Osteoblast (primary cell): ENCODE data around the gene NOSTRIN. TPM values are rescaled to one million over a fixed set of nuclear protein-coding genes. Genes with fewer than 3 reads are reported as not detected.
A peak's percentile ranks its signal among the peaks of the same experiment; 100 is the strongest.

ENCODE experiments used
- DNase-seq: peaks from one replicate; pipeline ENCODE4 v3.0.0; 2011; ENCODE audit warnings: low spot score, mixed read lengths; ENCODE audit not compliant: insufficient read length; ENCODE audit errors: missing footprints
- H2AFZ ChIP-seq: 2 replicates; pipeline ENCODE4 v1.6.0; 2011; ENCODE audit warnings: mild to moderate bottlenecking, low read length
- H3K27ac ChIP-seq: 2 replicates; pipeline ENCODE4 v1.5.1; 2011; ENCODE audit warnings: mild to moderate bottlenecking, low read depth, low read length, moderate library complexity
- H3K27me3 ChIP-seq: 2 replicates; pipeline ENCODE4 v1.6.0; 2012; ENCODE audit warnings: mild to moderate bottlenecking, control low read depth, inconsistent platforms, low read length, moderate library complexity; ENCODE audit not compliant: insufficient read depth
- H3K36me3 ChIP-seq: 2 replicates; pipeline ENCODE4 v1.5.1; 2011; ENCODE audit warnings: mild to moderate bottlenecking, low read length, control low read depth, moderate library complexity; ENCODE audit not compliant: insufficient read depth
- H3K4me1 ChIP-seq: 2 replicates; pipeline ENCODE4 v1.5.1; 2011; ENCODE audit warnings: mild to moderate bottlenecking, low read length, control low read depth, moderate library complexity; ENCODE audit not compliant: insufficient read depth
- H3K4me2 ChIP-seq: 2 replicates; pipeline ENCODE4 v1.6.0; 2011; ENCODE audit warnings: mild to moderate bottlenecking, low read length; ENCODE audit not compliant: insufficient read depth
- H3K4me3 ChIP-seq: fragments of 200-600 bp; sonication (generic); 3 replicates; pipeline ENCODE4 v1.5.1; 2012; ENCODE audit warnings: mild to moderate bottlenecking, low read length, inconsistent platforms; ENCODE audit not compliant: insufficient read depth
- H3K79me2 ChIP-seq: 2 replicates; pipeline ENCODE4 v1.6.0; 2012; ENCODE audit warnings: mild to moderate bottlenecking, low read length, control low read depth, inconsistent platforms; ENCODE audit not compliant: insufficient read depth
- H3K9me3 ChIP-seq: 2 replicates; pipeline ENCODE4 v1.5.1; 2011; ENCODE audit warnings: low read depth, low read length, control low read depth
- H4K20me1 ChIP-seq: 2 replicates; pipeline ENCODE4 v1.6.0; 2012; ENCODE audit warnings: mild to moderate bottlenecking, low read length, control low read depth; ENCODE audit not compliant: insufficient read depth
- total RNA-seq: library from RNA; depleted of rRNA; stranded (reverse); fragments of >200 nt; gene quantifications from 2 replicates; pipeline ENCODE4 v1.2.3, GENCODE V29; 2012
- TF ChIP-seq, protein P1 (sequence below): IDR thresholded peaks from 2 replicates; pipeline ENCODE4 v1.5.1; 2011; ENCODE audit warnings: mild to moderate bottlenecking, low read depth, low read length, moderate library complexity; ENCODE audit errors: extremely low read depth

The NOSTRIN gene
- total RNA-seq, 1 donor = 1.4 TPM

DNA sequence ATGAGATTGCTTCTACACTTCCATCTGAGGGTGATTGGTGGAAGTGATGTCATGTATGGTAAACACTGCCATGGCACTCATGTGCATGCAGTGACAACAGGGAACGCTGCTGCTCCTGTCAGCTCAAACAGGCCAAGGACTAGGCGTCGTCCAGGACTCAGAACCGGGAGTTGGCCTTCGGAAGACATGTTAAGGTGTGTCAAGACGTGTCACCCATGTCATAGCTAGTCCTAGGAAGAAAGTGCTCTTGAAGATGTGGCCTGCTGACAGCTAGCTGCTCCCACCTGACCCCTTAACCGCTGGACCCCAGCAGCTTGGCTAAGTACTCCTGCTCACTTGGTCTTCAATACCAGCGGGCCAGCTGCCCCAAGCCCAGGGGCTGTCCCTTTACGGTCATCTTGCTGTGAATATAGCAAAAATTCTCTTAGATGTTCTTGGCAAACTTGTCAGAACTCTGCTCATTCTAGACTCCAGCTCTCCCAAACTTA, 6.3 kb upstream of the NOSTRIN start:
- Histone ChIP-seq H3K4me1 (no peaks in the 10 kb centered on the region), H4K20me1 (no peaks in the 10 kb centered on the region), H3K9me3 (no peaks in the 10 kb centered on the region), H3K36me3 (no peaks in the 10 kb centered on the region), H3K4me3 (no peak overlapping the region), H2AFZ (no peak overlapping the region), H3K4me2 (no peak overlapping the region), H3K27ac (no peak overlapping the region), H3K27me3 (no peaks in the 10 kb centered on the region), H3K79me2 (no peaks in the 10 kb centered on the region)
- TF ChIP-seq, protein P1, sequence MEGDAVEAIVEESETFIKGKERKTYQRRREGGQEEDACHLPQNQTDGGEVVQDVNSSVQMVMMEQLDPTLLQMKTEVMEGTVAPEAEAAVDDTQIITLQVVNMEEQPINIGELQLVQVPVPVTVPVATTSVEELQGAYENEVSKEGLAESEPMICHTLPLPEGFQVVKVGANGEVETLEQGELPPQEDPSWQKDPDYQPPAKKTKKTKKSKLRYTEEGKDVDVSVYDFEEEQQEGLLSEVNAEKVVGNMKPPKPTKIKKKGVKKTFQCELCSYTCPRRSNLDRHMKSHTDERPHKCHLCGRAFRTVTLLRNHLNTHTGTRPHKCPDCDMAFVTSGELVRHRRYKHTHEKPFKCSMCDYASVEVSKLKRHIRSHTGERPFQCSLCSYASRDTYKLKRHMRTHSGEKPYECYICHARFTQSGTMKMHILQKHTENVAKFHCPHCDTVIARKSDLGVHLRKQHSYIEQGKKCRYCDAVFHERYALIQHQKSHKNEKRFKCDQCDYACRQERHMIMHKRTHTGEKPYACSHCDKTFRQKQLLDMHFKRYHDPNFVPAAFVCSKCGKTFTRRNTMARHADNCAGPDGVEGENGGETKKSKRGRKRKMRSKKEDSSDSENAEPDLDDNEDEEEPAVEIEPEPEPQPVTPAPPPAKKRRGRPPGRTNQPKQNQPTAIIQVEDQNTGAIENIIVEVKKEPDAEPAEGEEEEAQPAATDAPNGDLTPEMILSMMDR = no peak
- no peak for DNase-seq

DNA sequence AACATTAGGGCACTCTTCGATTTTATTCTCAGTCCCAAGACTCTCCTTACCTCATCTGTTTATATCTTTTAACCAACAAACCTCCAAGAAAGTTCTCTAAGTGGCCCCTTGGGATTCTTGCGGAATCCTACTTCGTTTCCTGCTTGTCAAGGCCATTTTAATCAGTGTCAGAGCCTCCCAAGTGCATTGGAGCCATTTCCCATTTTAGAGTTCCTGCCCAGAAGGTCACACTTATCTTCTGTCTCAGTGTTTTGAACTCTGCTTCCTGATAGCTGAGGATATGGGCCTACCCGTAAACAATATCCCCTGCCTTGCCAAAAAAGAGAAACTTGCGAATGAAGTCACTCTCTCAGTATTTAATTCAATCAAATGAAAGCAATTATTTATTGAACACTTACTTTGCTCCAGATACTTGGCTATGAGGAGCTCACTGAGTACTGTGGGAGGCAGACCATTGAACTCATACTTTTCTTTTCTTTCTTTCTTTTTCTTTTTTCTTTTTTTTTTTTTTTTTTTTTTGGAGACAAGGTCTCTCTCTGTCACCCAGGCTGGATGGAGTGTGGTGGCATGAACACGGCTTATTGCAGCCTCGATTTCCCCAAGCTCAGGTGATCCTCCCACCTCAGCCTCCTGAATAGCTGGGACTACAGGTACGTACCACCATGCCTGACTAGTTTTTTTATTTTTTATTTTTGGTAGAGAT, 5.7 kb upstream of the NOSTRIN start:
- peak overlapping the region; percentile 29 for H2AFZ ChIP-seq
- TF ChIP-seq, protein P1 = no peak
- no peak overlapping the region for H3K4me2 ChIP-seq
- no peaks in the 10 kb centered on the region for H3K4me1 ChIP-seq
- no peaks in the 10 kb centered on the region for H3K27me3 ChIP-seq
- no peaks in the 10 kb centered on the region for H4K20me1 ChIP-seq
- no peak overlapping the region for H3K27ac ChIP-seq
- no peaks in the 10 kb centered on the region for H3K79me2 ChIP-seq
- no peak overlapping the region for H3K4me3 ChIP-seq
- no peaks in the 10 kb centered on the region for H3K36me3 ChIP-seq
- H3K9me3 ChIP-seq = no peaks in the 10 kb centered on the region
- peak; percentile 29 for DNase-seq

GRCh38 chr2:168797286-168797655, 5.2 kb upstream of the NOSTRIN start:
- Histone ChIP-seq H3K4me3 (no peak overlapping the region), H3K36me3 (no peaks in the 10 kb centered on the region), H3K4me2 (no peak overlapping the region), H3K4me1 (peaks cover 2% of the 10 kb centered on the region), H3K79me2 (no peaks in the 10 kb centered on the region), H2AFZ (no peak overlapping the region), H3K9me3 (no peaks in the 10 kb centered on the region), H4K20me1 (no peaks in the 10 kb centered on the region), H3K27ac (no peak overlapping the region), H3K27me3 (no peaks in the 10 kb centered on the region)
- TF ChIP-seq, protein P1 = no peak
- DNase-seq = no peak

GRCh38 chr2:168798076-168798887, 4.2 kb upstream of the NOSTRIN start:
- TF ChIP-seq, protein P1 = no peak

More at GRCh38 chr2:168798076-168798887, 4.2 kb upstream of the NOSTRIN start:
- Histone ChIP-seq H2AFZ (no peak overlapping the region), H3K4me2 (no peak overlapping the region), H3K79me2 (no peaks in the 10 kb centered on the region), H4K20me1 (no peaks in the 10 kb centered on the region), H3K36me3 (no peaks in the 10 kb centered on the region), H3K4me1 (peaks cover 11% of the 10 kb centered on the region), H3K27ac (no peak overlapping the region), H3K9me3 (no peaks in the 10 kb centered on the region), H3K4me3 (no peak overlapping the region), H3K27me3 (no peaks in the 10 kb centered on the region)
- DNase-seq = no peak
